Measurements from ENCODE around the gene SYNGR1. TPM values are rescaled to one million over a fixed set of nuclear protein-coding genes. Genes with fewer than 3 reads are reported as not detected.

SYNGR1 gene
- polyA plus RNA-seq, 2 of the 4 experiments (the other 2 are of a cell fraction): 6.7 to 14.5 TPM

- no peak for TF ChIP-seq GATA3 (IDR thresholded peaks at IDR 0.05; ENCODE audit: borderline replicate concordance)
- no peak for TF ChIP-seq HEYL (CRISPR knock-in tag; IDR thresholded peaks at IDR 0.05)
Measured at GRCh38 chr22:39418696-39419095, 68.9 kb downstream of the SYNGR1 start (continued).

- WGBS (ENCODE audit: missing lambda C conversion rate): 100% methylated on average over 5 of the region's 6 CpGs
- H3K9me3 ChIP-seq: no peaks in the 10 kb centered on the region
- ChIA-PET CTCF (no interaction called here), POLR2A (no interaction called here)
- ATAC-seq (no peak), DNase-seq (ENCODE audit: low read depth in 1 of 2, low spot score in 1 of 2) (no peak), FAIRE-seq (no peak)
- no peak overlapping the region for H3K4me3 ChIP-seq
- TF ChIP-seq BCL3 (IDR thresholded peaks at IDR 0.05) (no peak), ZNF302 (CRISPR knock-in tag; IDR thresholded peaks at IDR 0.05) (no peak), E2F6 (IDR thresholded peaks at IDR 0.05; ENCODE audit: borderline replicate concordance, low read depth) (no peak), JUNB (IDR thresholded peaks at IDR 0.05) (no peak)
- no peaks in the 10 kb centered on the region for H3K4me1 ChIP-seq
- H3K27ac ChIP-seq: no peak overlapping the region
- no peak overlapping the region for H3K4me2 ChIP-seq
Measured at GRCh38 chr22:39419096-39419495, 69.3 kb downstream of the SYNGR1 start.

GRCh38 chr22:39419911-39420310 is 70.1 kb downstream of the SYNGR1 start:
- no peaks in the 10 kb centered on the region for H3K9me3 ChIP-seq
- H3K27ac ChIP-seq: no peak overlapping the region
- WGBS (ENCODE audit: missing lambda C conversion rate): 84% methylated on average over 3 of the region's 5 CpGs
- ATAC-seq (no peak), DNase-seq (ENCODE audit: low read depth in 1 of 2, low spot score in 1 of 2) (no peak), FAIRE-seq (no peak)
- H3K4me1 ChIP-seq: no peaks in the 10 kb centered on the region
- no peak for TF ChIP-seq HMGXB4 (CRISPR knock-in tag; IDR thresholded peaks at IDR 0.05; ENCODE audit: borderline replicate concordance)
- no peak for TF ChIP-seq ZSCAN20 (CRISPR knock-in tag; IDR thresholded peaks at IDR 0.05)
- no peak for TF ChIP-seq REST (IDR thresholded peaks at IDR 0.05)
- no peak for TF ChIP-seq RFX5 (IDR thresholded peaks at IDR 0.05)
- TF ChIP-seq CEBPB (IDR thresholded peaks at IDR 0.05): no peak
- no peak for TF ChIP-seq BCL3 (IDR thresholded peaks at IDR 0.05)
- TF ChIP-seq FOSB (CRISPR knock-in tag; IDR thresholded peaks at IDR 0.05): no peak
- no peak overlapping the region for H3K4me2 ChIP-seq
- H3K4me3 ChIP-seq: no peak overlapping the region
- POLR2A ChIA-PET: no interaction called here
- CTCF ChIA-PET: no interaction called here

- Histone ChIP-seq H3K4me2 (no peak overlapping the region), H3K27ac (no peak overlapping the region), H3K9me3 (no peaks in the 10 kb centered on the region), H3K4me1 (no peaks in the 10 kb centered on the region), H3K4me3 (no peak overlapping the region)
- POLR2A ChIA-PET: no interaction called here
- no peak for ATAC-seq
- no peak for DNase-seq (ENCODE audit: low read depth in 1 of 2, low spot score in 1 of 2)
- WGBS (ENCODE audit: missing lambda C conversion rate): 98% methylated on average over 7 of the region's 11 CpGs
- no peak for FAIRE-seq
- CTCF ChIA-PET: no interaction called here
- TF ChIP-seq NPAS2 (CRISPR knock-in tag; IDR thresholded peaks at IDR 0.05; ENCODE audit: borderline replicate concordance) (no peak), HOXB13 (CRISPR knock-in tag; IDR thresholded peaks at IDR 0.05; ENCODE audit: low read depth) (no peak), HOXA7 (CRISPR knock-in tag; IDR thresholded peaks at IDR 0.05) (no peak), E2F6 (IDR thresholded peaks at IDR 0.05; ENCODE audit: borderline replicate concordance, low read depth) (no peak), HES2 (IDR thresholded peaks at IDR 0.05) (no peak), POLR2AphosphoS2 (conservative IDR thresholded peaks at IDR 0.05; ENCODE audit: low read length) (no peak), RNF2 (IDR thresholded peaks at IDR 0.05; ENCODE audit: borderline replicate concordance, low read depth) (no peak), CBX2 (IDR thresholded peaks at IDR 0.05; ENCODE audit: borderline replicate concordance, low read depth) (no peak), USF2 (IDR thresholded peaks at IDR 0.05) (no peak), CHD4 (IDR thresholded peaks at IDR 0.05; ENCODE audit: borderline replicate concordance) (no peak), ZSCAN20 (CRISPR knock-in tag; IDR thresholded peaks at IDR 0.05) (no peak)
Measured at GRCh38 chr22:39421691-39422090, 71.9 kb downstream of the SYNGR1 start.

Measured in A549 (cell line).